PC-9 (cell line): ENCODE measurements around the gene APLN.

Source experiments
- EZH2 ChIP-seq: fragments of 200-600 bp; sonication (generic); IDR thresholded peaks from 2 replicates; pipeline ENCODE4 v1.8.0; 2017; ENCODE audit warnings: antibody characterized with exemption, low read depth
- TF ChIP-seq, protein P1 (sequence below): fragments of 200-600 bp; sonication (generic); conservative IDR thresholded peaks from 2 replicates; pipeline ENCODE4 v1.6.1; 2017; ENCODE audit warnings: mixed run types, antibody characterized with exemption, mild to moderate bottlenecking, moderate library complexity

DNA sequence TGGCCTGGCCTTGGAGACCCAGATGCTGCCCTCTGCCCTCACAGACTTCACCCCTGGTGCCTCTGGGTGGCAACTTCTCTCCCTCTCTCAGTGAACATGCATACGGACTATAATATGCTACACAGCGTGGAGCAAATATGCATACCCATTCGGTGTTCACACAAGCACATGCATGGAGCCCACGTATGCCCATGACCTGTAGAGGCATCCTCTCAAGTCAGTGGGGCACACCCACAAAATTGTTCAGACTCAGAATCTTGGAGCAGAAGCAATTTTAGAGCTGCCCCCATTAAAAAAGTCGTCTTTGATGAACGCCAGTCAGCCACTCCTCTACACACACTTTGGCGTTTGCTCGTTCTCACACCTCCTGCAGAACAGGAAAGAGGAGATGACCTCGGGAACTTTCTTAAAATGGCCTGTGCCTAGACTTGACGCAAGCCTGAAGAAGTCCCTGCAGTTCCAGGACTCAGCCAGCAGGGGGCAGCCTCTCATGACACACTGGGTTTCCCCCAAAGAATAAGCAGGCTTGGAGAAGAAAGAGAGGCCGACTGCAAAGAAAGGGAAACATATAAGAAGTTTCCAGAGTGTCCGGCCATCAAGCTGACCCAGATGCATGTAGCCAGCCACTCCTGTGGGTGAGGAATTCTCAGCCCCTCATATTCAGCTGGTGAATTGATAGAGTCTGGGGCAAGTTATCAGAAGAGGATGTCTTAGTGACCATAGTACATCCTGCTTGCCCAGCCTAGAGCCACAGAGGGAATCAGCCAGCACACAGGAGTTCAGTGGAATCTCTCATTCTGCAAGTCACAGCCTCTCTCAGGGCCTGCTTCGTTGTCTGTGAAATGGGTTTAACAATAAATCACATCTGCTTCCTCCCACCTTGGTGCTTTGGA lies 17.3 kb downstream of the APLN start:
- TF ChIP-seq, protein P1, sequence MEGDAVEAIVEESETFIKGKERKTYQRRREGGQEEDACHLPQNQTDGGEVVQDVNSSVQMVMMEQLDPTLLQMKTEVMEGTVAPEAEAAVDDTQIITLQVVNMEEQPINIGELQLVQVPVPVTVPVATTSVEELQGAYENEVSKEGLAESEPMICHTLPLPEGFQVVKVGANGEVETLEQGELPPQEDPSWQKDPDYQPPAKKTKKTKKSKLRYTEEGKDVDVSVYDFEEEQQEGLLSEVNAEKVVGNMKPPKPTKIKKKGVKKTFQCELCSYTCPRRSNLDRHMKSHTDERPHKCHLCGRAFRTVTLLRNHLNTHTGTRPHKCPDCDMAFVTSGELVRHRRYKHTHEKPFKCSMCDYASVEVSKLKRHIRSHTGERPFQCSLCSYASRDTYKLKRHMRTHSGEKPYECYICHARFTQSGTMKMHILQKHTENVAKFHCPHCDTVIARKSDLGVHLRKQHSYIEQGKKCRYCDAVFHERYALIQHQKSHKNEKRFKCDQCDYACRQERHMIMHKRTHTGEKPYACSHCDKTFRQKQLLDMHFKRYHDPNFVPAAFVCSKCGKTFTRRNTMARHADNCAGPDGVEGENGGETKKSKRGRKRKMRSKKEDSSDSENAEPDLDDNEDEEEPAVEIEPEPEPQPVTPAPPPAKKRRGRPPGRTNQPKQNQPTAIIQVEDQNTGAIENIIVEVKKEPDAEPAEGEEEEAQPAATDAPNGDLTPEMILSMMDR: peak; percentile 99
- TF ChIP-seq EZH2: no peak
